Mesodermal cell (in vitro differentiated cells): ENCODE data around the gene KCTD2.

ENCODE experiments used
- H3K27ac ChIP-seq: 2 replicates; pipeline ENCODE4 v1.7.0; 2013; ENCODE audit warnings: mild to moderate bottlenecking, low read depth, low read length, moderate library complexity; ENCODE audit not compliant: severe bottlenecking
- H3K36me3 ChIP-seq: 2 replicates; pipeline ENCODE4 v1.7.1; 2013; ENCODE audit warnings: mild to moderate bottlenecking, low read length, moderate library complexity; ENCODE audit not compliant: control insufficient read depth, insufficient read depth
- H3K4me1 ChIP-seq: one replicate; pipeline ENCODE4 v1.7.1; 2013; ENCODE audit warnings: mild to moderate bottlenecking, low read length; ENCODE audit not compliant: insufficient read depth, control insufficient read depth, poor library complexity, severe bottlenecking
- H3K4me3 ChIP-seq: 2 replicates; pipeline ENCODE4 v1.7.0; 2013; ENCODE audit warnings: low read length, control low read depth, mild to moderate bottlenecking; ENCODE audit not compliant: insufficient read depth, poor library complexity, severe bottlenecking; ENCODE audit errors: extremely low read depth
- H3K9me3 ChIP-seq: 2 replicates; pipeline ENCODE4 v1.7.1; 2013; ENCODE audit warnings: mild to moderate bottlenecking, low read length, moderate library complexity; ENCODE audit not compliant: control insufficient read depth
- WGBS, 2 experiments: methylation state at CpG; one replicate each; pipeline ENCODE4 v1.1.5; 2013; ENCODE audit warnings: missing lambda C conversion rate in 2 of 2; ENCODE audit not compliant: insufficient coverage in 2 of 2; 5-methylcytosine and 5-hydroxymethylcytosine counted together

Gene KCTD2

DNA sequence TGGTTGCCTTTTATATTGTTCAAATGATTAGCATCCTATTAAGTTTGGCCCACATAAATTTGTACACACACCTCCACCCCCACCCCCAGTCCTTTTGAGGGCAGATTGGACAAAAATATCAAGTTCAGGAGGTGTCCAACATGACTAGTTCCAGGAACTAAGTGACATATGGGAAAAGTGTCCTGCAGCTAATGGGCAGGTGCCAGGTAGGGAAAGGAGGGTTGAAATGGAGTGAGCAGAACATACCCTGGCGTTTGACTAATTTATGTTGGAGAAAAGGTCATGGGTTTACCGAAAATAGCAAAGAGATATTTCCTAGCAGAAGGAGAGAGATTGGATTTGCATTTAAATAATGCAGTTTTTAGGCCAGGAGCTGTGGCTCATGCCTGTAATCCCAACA, 4.9 kb downstream of the KCTD2 start:
- Histone ChIP-seq H3K36me3 (peaks cover 74% of the 10 kb centered on the region), H3K4me1 (peaks cover 11% of the 10 kb centered on the region), H3K4me3 (no peak overlapping the region), H3K27ac (no peak overlapping the region), H3K9me3 (no peaks in the 10 kb centered on the region)
- 97 to 100% methylated on average over 2 of the region's 2 CpGs for WGBS, 2 experiments

GRCh38 chr17:75059369-75060345, 12.6 kb downstream of the KCTD2 start:
- no peak overlapping the region for H3K27ac ChIP-seq
- no peaks in the 10 kb centered on the region for H3K4me1 ChIP-seq
- H3K4me3 ChIP-seq = no peak overlapping the region
- 89 to 93% methylated on average over 23 to 24 of the region's 25 CpGs for WGBS, 2 experiments
- peaks cover 81% of the 10 kb centered on the region for H3K36me3 ChIP-seq
- no peaks in the 10 kb centered on the region for H3K9me3 ChIP-seq

- WGBS, 2 experiments = 96 to 97% methylated on average over 13 to 19 of the region's 26 CpGs
- peaks cover 82% of the 10 kb centered on the region for H3K36me3 ChIP-seq
- no peak overlapping the region for H3K27ac ChIP-seq
- no peak overlapping the region for H3K4me3 ChIP-seq
- no peaks in the 10 kb centered on the region for H3K9me3 ChIP-seq
- peaks cover 4% of the 10 kb centered on the region for H3K4me1 ChIP-seq
Observed at GRCh38 chr17:75060434-75061054, 13.5 kb downstream of the KCTD2 start.

GRCh38 chr17:75061055-75061438, 14.0 kb downstream of the KCTD2 start:
- Histone ChIP-seq H3K4me3 (no peak overlapping the region), H3K9me3 (no peaks in the 10 kb centered on the region), H3K36me3 (peaks cover 78% of the 10 kb centered on the region), H3K27ac (no peak overlapping the region), H3K4me1 (peaks cover 6% of the 10 kb centered on the region)
- 93 to 98% methylated on average over 7 to 9 of the region's 10 CpGs for WGBS, 2 experiments

DNA sequence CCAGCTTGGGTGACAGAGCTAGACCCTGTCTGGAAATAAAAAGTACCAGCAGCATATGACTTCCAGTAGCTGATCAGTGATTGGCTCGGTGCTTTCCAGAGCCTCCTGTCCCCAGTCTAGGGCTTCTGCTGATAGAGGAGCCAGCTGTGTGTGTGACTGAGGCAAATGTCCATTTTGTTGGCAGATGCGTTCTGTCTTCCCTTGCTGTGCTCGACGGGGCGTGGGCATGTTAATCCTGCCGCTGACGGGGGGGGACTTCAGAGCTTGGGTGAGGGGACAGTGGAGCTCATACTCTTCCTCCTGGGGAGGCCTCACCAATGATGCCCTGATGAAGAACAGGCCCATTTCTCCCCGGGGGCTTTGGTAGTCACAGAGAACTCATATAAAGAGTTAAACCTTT, 14.6 kb downstream of the KCTD2 start:
- Histone ChIP-seq H3K4me1 (peaks cover 6% of the 10 kb centered on the region), H3K36me3 (peaks cover 72% of the 10 kb centered on the region), H3K9me3 (no peaks in the 10 kb centered on the region), H3K4me3 (no peak overlapping the region), H3K27ac (no peak overlapping the region)
- 91 to 98% methylated on average over 4 to 8 of the region's 8 CpGs for WGBS, 2 experiments

DNA sequence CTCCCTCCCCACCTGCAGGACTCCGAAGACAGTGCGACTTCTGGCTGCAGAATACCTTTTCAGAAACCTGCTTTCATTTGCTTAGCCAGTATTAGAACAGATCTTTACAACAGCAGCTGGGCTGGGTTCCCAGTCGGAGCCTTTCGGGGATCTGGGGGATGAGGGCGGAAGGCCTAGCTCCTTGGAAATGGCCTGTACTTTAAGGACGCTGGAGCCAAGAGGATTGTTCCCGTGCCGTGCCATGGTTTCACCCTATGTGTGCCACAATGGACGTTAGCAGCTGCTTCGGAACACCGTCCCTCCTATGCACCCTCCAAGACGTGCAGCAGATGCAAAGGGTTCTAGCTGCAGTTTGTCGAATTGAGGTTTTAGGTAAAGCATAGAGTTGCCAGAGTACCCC, 16.2 kb downstream of the KCTD2 start:
- Histone ChIP-seq H3K27ac (no peak overlapping the region), H3K4me3 (no peak overlapping the region), H3K4me1 (peaks cover 6% of the 10 kb centered on the region), H3K36me3 (peaks cover 59% of the 10 kb centered on the region), H3K9me3 (no peaks in the 10 kb centered on the region)
- WGBS, 2 experiments = 94 to 98% methylated on average over 12 to 13 of the region's 13 CpGs

GRCh38 chr17:75063626-75064025, 16.6 kb downstream of the KCTD2 start:
- H3K9me3 ChIP-seq = no peaks in the 10 kb centered on the region
- no peak overlapping the region for H3K27ac ChIP-seq
- peaks cover 6% of the 10 kb centered on the region for H3K4me1 ChIP-seq
- WGBS, 2 experiments = 93 to 95% methylated on average over 3 of the region's 3 CpGs
- peaks cover 58% of the 10 kb centered on the region for H3K36me3 ChIP-seq
- H3K4me3 ChIP-seq = no peak overlapping the region

- Histone ChIP-seq H3K4me1 (peaks cover 6% of the 10 kb centered on the region), H3K27ac (no peak overlapping the region), H3K4me3 (no peak overlapping the region), H3K36me3 (peaks cover 58% of the 10 kb centered on the region), H3K9me3 (no peaks in the 10 kb centered on the region)
- WGBS, 2 experiments = 97 to 99% methylated on average over 9 of the region's 11 CpGs
Observed at GRCh38 chr17:75064040-75064439, 17.0 kb downstream of the KCTD2 start.

DNA sequence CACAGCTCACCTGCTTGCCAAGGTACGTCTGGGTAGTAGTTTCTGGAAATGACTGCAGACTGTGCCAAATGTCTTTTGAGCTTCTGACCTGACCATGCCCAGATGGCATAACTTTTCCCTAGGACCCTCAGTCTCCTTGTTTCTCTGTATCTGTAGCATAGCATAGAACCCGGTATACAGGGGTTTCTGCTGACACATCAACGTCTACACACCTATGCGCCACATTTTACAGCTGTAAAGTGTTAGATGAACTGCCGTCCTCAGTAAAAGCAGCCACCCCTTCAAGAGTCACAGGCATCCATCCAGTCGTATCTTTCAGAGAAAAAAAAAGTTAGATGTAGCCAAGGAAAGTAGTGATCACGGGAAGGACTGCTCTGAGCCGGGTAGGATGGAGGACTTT, 17.4 kb downstream of the KCTD2 start:
- H3K9me3 ChIP-seq = no peaks in the 10 kb centered on the region
- no peak overlapping the region for H3K27ac ChIP-seq
- peaks cover 6% of the 10 kb centered on the region for H3K4me1 ChIP-seq
- H3K4me3 ChIP-seq = no peak overlapping the region
- 94 to 97% methylated on average over 4 to 6 of the region's 8 CpGs for WGBS, 2 experiments
- peaks cover 53% of the 10 kb centered on the region for H3K36me3 ChIP-seq

DNA sequence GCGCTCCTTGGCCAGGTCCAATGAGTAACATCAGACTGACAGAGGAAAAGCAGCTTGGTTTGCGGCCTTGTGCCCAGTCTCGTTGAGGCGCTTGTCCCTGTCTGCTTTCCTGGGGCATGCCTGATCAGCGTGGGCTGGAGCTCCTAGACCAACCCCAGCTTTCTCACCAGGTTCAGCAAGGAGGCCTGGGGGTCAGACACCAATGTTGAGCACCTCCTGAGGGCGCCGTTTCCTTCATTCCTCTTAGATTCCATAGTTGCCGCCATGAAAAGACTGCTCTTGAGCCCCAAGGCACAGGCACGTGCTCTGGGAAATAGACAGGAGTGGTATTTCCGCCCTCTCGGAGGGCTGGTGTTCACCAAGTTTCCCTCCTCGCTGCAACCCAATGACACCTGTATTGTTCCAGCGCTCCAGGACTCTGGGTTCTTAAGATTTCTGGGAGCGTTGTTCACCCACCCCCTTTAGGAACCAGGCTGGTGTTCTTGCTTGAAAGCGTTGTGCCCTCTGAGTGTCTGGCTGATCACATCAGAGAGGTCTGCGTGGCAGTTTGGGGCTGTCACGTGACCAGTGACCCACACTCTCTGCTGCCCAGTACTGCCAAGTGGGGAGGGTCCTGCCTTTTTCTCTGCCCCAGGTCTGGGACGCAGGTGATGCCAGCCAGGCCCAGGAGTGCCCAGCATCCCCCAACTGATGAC, 18.0 kb downstream of the KCTD2 start:
- H3K9me3 ChIP-seq = no peaks in the 10 kb centered on the region
- H3K4me3 ChIP-seq = no peak overlapping the region
- no peak overlapping the region for H3K27ac ChIP-seq
- WGBS, 2 experiments = 94% methylated on average over 18 of the region's 18 CpGs
- peaks cover 53% of the 10 kb centered on the region for H3K36me3 ChIP-seq
- peaks cover 6% of the 10 kb centered on the region for H3K4me1 ChIP-seq
